ENCODE data around the gene SLAMF1.
"Not testable (repeated sequence)": the region's sequence is repeated elsewhere in the genome, so short reads cannot be mapped to it uniquely, and the experiment has no call there.

The SLAMF1 gene, protein sequence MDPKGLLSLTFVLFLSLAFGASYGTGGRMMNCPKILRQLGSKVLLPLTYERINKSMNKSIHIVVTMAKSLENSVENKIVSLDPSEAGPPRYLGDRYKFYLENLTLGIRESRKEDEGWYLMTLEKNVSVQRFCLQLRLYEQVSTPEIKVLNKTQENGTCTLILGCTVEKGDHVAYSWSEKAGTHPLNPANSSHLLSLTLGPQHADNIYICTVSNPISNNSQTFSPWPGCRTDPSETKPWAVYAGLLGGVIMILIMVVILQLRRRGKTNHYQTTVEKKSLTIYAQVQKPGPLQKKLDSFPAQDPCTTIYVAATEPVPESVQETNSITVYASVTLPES

GRCh38 chr1:160646711-160647328, at the start of gene SLAMF1:
TSS of gene SLAMF1 (minus strand) at chr1:160647044. CDS start at chr1:160646945, 99 bp downstream.
- no peak within 1 kb of the TSS for H3K4me3 ChIP-seq (ENCODE audit: low read depth, low read length)
- DNase-seq (ENCODE audit: low read depth): no peak

GRCh38 chr1:160692390-160692789, 45.5 kb upstream of the SLAMF1 start:
- DNase-seq (ENCODE audit: low read depth); H3K4me3 ChIP-seq (ENCODE audit: low read depth, low read length): not testable (repeated sequence)

- no peak overlapping the region for H3K4me3 ChIP-seq (ENCODE audit: low read depth, low read length)
- no peak for DNase-seq (ENCODE audit: low read depth)
Measured at GRCh38 chr1:160685266-160685665, 38.4 kb upstream of the SLAMF1 start.

GRCh38 chr1:160682983-160683865, 36.4 kb upstream of the SLAMF1 start:
- no peak for DNase-seq (ENCODE audit: low read depth)
- no peak overlapping the region for H3K4me3 ChIP-seq (ENCODE audit: low read depth, low read length)

DNA sequence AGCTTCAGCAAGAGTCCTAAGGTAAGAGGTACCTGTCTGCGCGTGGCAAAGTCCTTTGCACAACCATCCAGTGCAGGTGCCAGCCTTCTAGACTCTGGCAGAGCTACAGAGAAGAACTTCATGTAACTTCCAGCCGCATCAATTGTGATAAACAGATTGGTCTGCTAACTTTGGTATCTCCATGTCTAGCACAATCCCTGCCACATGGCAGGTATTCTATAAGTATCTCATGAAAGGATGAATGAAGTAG, 35.0 kb upstream of the SLAMF1 start:
- no peak for DNase-seq (ENCODE audit: low read depth)
- no peak overlapping the region for H3K4me3 ChIP-seq (ENCODE audit: low read depth, low read length)

GRCh38 chr1:160681066-160681890, 34.4 kb upstream of the SLAMF1 start:
- DNase-seq (ENCODE audit: low read depth): no peak
- H3K4me3 ChIP-seq (ENCODE audit: low read depth, low read length): no peak overlapping the region

DNA sequence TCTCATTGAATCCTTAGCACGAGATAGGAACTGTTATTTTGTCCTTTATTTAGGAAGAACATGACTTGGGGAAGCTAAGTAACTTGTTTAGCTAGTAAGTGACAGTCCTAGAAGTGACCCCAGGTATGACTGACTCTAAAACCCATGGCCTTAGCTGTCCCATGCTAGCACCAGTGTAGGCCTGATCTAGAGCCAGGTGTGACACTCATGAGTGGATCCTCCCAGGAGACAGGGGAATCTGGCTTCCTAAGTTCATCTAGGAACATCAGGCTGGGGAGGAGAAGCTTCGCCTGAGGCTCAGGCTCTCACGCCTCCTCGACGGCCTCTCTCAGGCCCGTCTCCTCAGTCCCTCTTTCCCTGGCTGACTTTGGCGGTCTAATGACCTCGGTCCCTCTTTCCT, 33.6 kb upstream of the SLAMF1 start:
- DNase-seq (ENCODE audit: low read depth): no peak
- no peak overlapping the region for H3K4me3 ChIP-seq (ENCODE audit: low read depth, low read length)

DNA sequence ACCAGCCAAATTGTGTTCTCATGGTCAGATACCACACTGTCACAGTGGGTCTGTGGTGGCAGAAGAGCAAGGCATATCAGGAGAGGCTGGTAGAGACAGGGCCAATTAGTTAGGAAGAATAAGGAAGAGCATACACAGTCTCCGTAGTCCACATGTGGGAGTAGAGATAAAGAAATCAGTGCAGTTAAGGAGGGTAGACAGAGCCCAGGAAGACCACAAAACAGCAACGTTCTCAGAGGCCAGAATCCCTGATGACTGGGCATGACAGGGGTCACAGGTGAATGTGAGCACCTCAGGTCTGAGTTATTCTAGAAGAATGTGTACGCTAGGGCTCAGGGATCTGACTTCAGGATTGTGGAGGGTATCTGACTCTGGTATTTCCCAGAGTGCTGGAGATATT, 33.0 kb upstream of the SLAMF1 start:
- no peak for DNase-seq (ENCODE audit: low read depth)
- no peak overlapping the region for H3K4me3 ChIP-seq (ENCODE audit: low read depth, low read length)

DNA sequence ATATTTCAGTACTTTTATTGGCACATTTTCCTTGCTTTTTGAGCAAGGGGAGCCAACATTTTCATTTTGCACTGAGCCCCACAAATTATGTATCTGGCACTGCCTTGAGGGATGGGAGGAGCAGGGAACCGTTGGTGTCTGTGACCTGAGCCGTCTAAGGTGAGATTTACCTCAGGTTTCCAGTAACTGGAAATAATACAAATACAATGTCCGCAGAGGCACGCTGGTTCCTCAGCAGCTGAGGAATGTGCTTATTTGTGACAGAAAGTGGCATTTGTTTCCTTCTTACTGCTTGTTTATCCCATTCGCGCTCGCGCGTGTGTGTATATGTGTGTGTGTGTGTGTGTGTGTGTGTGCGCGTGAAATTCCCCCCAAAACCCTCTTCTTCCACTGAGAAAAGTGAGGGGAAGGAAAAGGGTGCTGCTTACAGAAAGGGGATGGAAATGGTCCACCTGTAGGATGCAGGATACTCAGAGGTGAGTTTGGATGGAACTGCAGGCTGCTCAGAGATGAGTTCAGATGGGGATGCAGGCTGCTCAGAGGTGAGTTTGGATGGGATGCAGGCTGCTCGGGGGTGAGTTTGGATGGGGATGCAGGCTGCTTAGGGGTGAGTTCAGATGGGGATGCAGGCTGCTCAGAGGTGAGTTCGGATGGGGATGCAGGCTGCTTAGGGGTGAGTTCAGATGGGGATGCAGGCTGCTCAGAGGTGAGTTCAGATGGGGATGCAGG, 30.2 kb upstream of the SLAMF1 start:
- DNase-seq (ENCODE audit: low read depth): no peak
- no peak overlapping the region for H3K4me3 ChIP-seq (ENCODE audit: low read depth, low read length)

DNA sequence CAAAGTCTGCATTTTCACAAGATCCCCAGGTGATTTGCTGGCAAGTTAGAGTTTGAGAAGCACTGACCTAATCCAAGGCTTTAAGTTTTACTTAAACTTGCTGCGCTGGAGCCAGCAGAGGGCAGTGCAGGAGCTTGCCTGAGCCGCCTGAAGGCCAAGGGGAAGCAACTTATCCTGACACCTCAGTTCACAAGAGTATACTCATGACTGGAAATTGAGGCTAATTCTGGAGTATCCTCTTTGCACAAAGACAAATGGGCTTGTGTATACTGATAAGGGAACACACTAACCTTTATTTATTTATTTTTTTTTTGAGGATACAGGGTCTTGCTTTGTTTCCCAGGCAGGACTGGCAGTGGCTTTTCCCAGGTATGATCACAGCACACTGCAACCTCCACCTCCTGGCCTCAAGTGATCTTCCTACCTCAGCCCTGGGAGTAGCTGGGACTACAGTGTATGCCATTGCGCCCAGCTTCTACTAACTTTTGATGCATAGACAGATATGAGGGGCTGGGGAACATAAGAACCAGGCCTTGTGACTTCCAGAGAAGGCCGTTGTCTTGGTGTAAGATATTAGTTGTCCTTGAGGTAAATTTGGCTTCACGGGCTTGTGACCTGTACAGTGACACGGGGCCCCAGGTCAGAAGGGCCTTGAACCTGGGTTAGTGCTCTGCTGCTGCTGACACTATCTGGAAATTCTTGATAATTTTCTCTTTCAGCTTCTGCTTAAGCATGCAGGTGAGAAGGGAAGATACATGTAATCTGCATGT, 29.0 kb upstream of the SLAMF1 start:
- no peak overlapping the region for H3K4me3 ChIP-seq (ENCODE audit: low read depth, low read length)
- peak; percentile 13 for DNase-seq (ENCODE audit: low read depth)

- no peak overlapping the region for H3K4me3 ChIP-seq (ENCODE audit: low read depth, low read length)
- no peak for DNase-seq (ENCODE audit: low read depth)
Measured at GRCh38 chr1:160674415-160674814, 27.6 kb upstream of the SLAMF1 start.

- H3K4me3 ChIP-seq (ENCODE audit: low read depth, low read length): no peak overlapping the region
- no peak for DNase-seq (ENCODE audit: low read depth)
Measured at GRCh38 chr1:160672789-160673695, 26.2 kb upstream of the SLAMF1 start.

DNA sequence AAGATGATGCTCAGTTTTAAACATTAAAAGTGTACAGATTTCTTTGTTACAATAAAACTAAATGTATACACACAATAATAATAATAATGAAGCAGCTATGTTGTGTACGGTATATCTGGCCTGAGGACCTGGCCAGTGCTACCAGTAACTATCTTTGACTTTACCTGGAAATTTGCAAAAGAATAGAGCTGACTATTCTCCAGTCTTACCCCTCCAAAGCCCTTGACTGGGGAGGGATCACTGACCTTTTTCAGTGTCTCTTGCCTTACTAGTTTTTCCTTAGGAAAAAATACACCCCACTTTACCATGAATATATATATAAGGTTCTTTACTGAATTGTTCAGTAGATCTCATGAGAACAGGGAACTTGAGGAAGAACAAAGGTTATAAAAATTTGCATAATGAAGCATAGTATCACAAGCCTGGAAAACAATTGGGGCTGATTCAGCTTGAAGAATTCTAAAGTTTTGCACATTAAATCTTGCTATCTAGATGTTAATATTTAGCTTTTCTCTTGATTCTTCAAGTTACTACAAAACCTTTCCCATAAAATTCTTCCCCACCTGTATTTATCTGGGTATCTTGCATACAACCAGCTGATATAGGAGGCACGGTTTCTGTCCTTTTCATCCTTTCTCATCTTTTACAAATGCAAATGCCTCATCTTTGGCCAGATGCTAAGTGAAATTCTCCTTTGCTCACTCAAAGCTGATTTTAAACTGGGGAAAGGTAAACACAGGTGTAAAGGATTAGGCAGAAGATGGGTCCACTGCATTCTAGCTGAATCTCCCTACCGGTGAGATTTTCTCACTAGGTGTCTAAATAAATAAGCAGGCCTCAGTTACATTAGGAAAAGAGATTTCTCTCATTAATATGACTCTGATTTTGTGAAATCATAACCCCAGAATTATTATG, 25.0 kb upstream of the SLAMF1 start:
- H3K4me3 ChIP-seq (ENCODE audit: low read depth, low read length): no peak overlapping the region
- no peak for DNase-seq (ENCODE audit: low read depth)

DNA sequence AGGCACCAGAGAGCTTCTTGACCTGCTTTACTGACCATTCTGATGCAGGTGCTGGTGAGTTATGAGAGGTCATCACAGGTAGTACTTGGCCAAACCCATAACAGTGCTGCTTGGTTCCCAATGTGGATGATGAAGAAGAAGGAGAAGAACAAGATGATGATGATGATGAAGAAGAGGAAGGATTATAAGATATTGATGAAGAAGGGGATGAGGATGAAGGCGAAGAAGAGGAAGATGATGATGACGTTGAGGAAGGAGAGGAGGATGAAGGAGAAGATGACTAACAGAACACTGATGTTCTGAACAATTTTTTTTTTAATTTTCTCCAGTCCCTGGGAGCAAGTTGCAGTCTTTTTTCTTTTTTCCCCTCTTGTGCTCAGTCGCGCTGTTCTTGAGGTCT, 23.9 kb upstream of the SLAMF1 start:
- no peak overlapping the region for H3K4me3 ChIP-seq (ENCODE audit: low read depth, low read length)
- DNase-seq (ENCODE audit: low read depth): no peak

DNA sequence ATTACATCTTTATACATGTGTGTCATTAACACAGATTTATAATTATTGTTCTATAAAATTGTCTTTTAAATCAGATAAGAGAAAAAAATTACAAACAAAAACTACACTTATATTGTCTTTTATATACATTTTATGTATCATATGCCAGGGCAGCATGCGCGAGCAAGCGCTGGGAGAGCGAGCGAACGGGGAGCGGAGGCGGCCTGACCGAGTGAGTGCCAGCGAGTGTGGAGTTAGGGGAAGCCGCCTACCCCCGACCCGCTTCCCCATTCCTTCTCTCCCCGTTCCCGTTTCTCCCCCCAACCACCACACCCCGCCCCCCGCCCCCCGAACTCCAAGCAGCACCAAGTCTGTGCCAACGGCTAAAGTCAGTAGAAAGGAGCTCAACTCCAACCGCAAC, 23.0 kb upstream of the SLAMF1 start:
- no peak overlapping the region for H3K4me3 ChIP-seq (ENCODE audit: low read depth, low read length)
- DNase-seq (ENCODE audit: low read depth): no peak

DNA sequence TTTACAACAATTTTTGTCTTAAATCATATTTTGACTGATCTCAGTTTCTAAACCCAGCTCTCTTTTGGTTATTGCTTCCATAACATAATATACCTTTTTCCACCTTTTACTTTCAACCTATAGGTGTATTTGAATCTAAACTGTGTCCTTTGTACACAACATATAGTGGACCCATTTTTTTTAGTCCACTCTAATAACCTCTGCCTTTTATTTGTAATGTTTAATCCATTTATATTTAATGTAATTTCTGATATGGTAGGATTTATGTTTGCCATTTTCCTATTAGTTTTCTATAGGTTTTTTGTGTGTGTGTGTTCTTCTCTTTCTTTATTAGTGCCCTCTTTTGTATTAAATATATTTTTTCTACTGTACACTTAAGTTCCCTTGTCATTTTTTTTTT, 22.4 kb upstream of the SLAMF1 start:
- H3K4me3 ChIP-seq (ENCODE audit: low read depth, low read length): no peak overlapping the region
- DNase-seq (ENCODE audit: low read depth): no peak

GRCh38 chr1:160667896-160668295, 21.1 kb upstream of the SLAMF1 start:
- no peak for DNase-seq (ENCODE audit: low read depth)
- H3K4me3 ChIP-seq (ENCODE audit: low read depth, low read length): no peak overlapping the region

Measured in skeletal muscle cell (primary cell).